Choroid plexus epithelial cell (primary cell): ENCODE data around the gene SARS1.

Experiments
- DNase-seq: peaks from one replicate; pipeline ENCODE4 v3.0.0-alpha.2; 2010; ENCODE audit warnings: low read depth
- H3K4me3 ChIP-seq: 2 replicates; pipeline ENCODE4 v1.5.1; 2011; ENCODE audit warnings: low read depth, mild to moderate bottlenecking, control low read depth, low read length, moderate library complexity
- CTCF ChIP-seq: conservative IDR thresholded peaks from 2 replicates; pipeline ENCODE4 v1.5.1; 2011; ENCODE audit warnings: low read depth, mild to moderate bottlenecking, control low read depth, inconsistent platforms, low read length, moderate library complexity

The SARS1 gene

GRCh38 chr1:109254621-109255096 lies 40.9 kb downstream of the SARS1 start:
- H3K4me3 ChIP-seq, result no peak overlapping the region
- TF ChIP-seq CTCF, result no peak
- DNase-seq, result no peak

- no peak overlapping the region for H3K4me3 ChIP-seq
- TF ChIP-seq CTCF, result peak; percentile 47
- no peak for DNase-seq
Measured at GRCh38 chr1:109255097-109255651, 41.5 kb downstream of the SARS1 start.

- no peak overlapping the region for H3K4me3 ChIP-seq
- no peak for TF ChIP-seq CTCF
- DNase-seq, result no peak
Measured at GRCh38 chr1:109255678-109256077, 42.0 kb downstream of the SARS1 start.

- TF ChIP-seq CTCF, result no peak
- DNase-seq, result no peak
- H3K4me3 ChIP-seq, result no peak overlapping the region
Measured at GRCh38 chr1:109256085-109256484, 42.4 kb downstream of the SARS1 start.

GRCh38 chr1:109256971-109257681 lies 43.4 kb downstream of the SARS1 start:
- no peak overlapping the region for H3K4me3 ChIP-seq
- no peak for DNase-seq
- no peak for TF ChIP-seq CTCF

GRCh38 chr1:109257682-109258421 lies 44.1 kb downstream of the SARS1 start:
- no peak overlapping the region for H3K4me3 ChIP-seq
- DNase-seq, result no peak
- no peak for TF ChIP-seq CTCF
